Osteocyte (in vitro differentiated cells): ENCODE measurements around the gene LARGE1. TPM values are rescaled to one million over a fixed set of nuclear protein-coding genes. Genes with fewer than 3 reads are reported as not detected.

Experiments used
- DNase-seq: peaks from one replicate; pipeline ENCODE4 v3.0.0; 2021; ENCODE audit warnings: mixed read lengths; ENCODE audit not compliant: unreplicated experiment; ENCODE audit errors: extremely low spot score
- H3K27ac Mint-ChIP-seq: one replicate; pipeline ENCODE4 v1.8.0; 2021; ENCODE audit warnings: mild to moderate bottlenecking, mixed read lengths; ENCODE audit not compliant: unreplicated experiment
- H3K27me3 Mint-ChIP-seq: one replicate; pipeline ENCODE4 v1.8.0; 2021; ENCODE audit warnings: mixed read lengths; ENCODE audit not compliant: unreplicated experiment
- H3K36me3 Mint-ChIP-seq: one replicate; pipeline ENCODE4 v1.8.0; 2021; ENCODE audit warnings: mixed read lengths; ENCODE audit not compliant: unreplicated experiment
- H3K4me1 Mint-ChIP-seq: one replicate; pipeline ENCODE4 v1.8.0; 2021; ENCODE audit warnings: mixed read lengths; ENCODE audit not compliant: unreplicated experiment
- H3K4me3 Mint-ChIP-seq: one replicate; pipeline ENCODE4 v1.8.0; 2021; ENCODE audit warnings: mild to moderate bottlenecking, moderate library complexity, mixed read lengths; ENCODE audit not compliant: unreplicated experiment
- H3K9me3 Mint-ChIP-seq: one replicate; pipeline ENCODE4 v1.8.0; 2021; ENCODE audit warnings: mixed read lengths; ENCODE audit not compliant: unreplicated experiment
- long read RNA-seq: library from polyadenylated mRNA; unstranded; transcript quantifications from one replicate; pipeline ENCODE4 v2.0.0, GENCODE V29; 2021
- total RNA-seq: library from RNA; stranded (reverse); gene quantifications from 2 replicates; pipeline ENCODE4 v1.2.1, GENCODE V29; 2021
- TF ChIP-seq, protein P1 (sequence below): fragments of 200-600 bp; sonication (generic); IDR thresholded peaks from 2 replicates; pipeline ENCODE4 v1.5.0; 2021; ENCODE audit warnings: antibody characterized with exemption, mild to moderate bottlenecking, moderate library complexity

Gene LARGE1
- total RNA-seq = 17.6 and 20.7 TPM in 2 replicates
- long read RNA-seq, partial matches to known transcripts = 15 of 22 reads
- long read RNA-seq, other reads (novel, unspliced or antisense) = 7 of 22 reads

DNA sequence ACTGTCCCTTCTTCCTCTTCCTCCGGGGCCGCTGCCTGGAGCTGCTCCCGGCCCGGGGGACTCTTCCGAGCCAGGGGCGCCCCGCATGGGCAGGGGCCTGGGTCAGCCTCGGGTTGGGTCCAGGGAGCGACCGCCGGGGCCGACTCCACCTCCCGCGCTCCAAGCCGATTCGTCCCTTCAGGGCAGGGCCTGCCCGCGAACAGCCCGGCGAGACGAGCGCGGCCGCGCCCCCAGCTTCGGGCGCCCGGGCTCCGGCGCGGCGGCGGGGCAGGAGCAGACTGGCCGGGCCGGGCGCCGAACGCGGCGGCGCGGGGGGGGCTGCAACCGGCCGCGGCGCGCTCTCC lies at the start of gene LARGE1:
LARGE1 (minus strand) TSS at position 280 of the 344 bp plus-strand sequence.
- TF ChIP-seq, protein P1, sequence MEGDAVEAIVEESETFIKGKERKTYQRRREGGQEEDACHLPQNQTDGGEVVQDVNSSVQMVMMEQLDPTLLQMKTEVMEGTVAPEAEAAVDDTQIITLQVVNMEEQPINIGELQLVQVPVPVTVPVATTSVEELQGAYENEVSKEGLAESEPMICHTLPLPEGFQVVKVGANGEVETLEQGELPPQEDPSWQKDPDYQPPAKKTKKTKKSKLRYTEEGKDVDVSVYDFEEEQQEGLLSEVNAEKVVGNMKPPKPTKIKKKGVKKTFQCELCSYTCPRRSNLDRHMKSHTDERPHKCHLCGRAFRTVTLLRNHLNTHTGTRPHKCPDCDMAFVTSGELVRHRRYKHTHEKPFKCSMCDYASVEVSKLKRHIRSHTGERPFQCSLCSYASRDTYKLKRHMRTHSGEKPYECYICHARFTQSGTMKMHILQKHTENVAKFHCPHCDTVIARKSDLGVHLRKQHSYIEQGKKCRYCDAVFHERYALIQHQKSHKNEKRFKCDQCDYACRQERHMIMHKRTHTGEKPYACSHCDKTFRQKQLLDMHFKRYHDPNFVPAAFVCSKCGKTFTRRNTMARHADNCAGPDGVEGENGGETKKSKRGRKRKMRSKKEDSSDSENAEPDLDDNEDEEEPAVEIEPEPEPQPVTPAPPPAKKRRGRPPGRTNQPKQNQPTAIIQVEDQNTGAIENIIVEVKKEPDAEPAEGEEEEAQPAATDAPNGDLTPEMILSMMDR = no peak
- Mint-ChIP-seq H3K4me1 (peaks cover 30% of the 10 kb centered on the region), H3K27me3 (peaks cover 7% of the 10 kb centered on the region), H3K36me3 (no peaks in the 10 kb centered on the region), H3K9me3 (no peaks in the 10 kb centered on the region), H3K4me3 (peak within 1 kb of the TSS; percentile 93), H3K27ac (peak within 1 kb of the TSS; percentile 84)
- peak; percentile 85 for DNase-seq

DNA sequence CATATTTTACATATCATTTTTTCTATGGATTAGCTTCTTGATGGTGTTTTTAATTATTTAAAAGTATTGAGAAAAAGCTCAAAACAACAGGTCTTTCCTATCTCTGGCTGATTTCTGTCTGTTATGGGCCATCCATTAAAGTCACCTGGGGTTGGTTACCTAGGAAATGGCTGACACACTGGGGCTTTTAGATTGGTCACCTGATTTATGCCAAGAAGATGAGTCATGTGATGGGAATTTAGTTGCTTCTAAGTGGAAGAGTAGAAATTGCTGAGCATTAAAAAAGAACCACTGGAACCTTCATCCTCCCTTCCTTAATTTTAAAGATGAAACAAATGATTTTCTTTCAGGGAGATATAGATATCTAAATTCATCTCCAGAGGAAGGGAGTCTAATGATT lies 48.8 kb upstream of the LARGE1 start:
- Mint-ChIP-seq H3K36me3 (no peaks in the 10 kb centered on the region), H3K27me3 (no peaks in the 10 kb centered on the region), H3K27ac (no peak overlapping the region), H3K4me3 (no peak overlapping the region), H3K9me3 (peaks cover 13% of the 10 kb centered on the region), H3K4me1 (no peaks in the 10 kb centered on the region)
- TF ChIP-seq, protein P1 = no peak
- DNase-seq = no peak

DNA sequence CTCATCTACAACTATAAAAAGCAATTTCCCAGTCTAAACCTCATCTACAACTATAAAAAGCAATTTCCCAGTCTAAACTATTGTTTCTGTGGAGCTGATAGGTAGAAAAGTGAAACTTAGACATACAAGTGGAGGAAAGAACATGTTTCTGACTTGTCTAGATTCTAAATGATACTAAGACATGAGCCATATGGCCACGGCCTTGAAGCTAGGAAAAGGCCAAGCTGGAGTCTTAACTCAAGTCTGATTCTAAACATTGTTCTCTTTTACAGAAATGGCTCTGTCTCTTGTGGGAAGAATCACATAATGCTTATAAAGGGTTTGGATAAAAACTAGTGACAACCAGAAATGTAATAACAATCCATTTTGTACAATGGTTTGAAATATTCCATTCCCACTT lies 43.8 kb upstream of the LARGE1 start:
- H3K9me3 Mint-ChIP-seq = peaks cover 17% of the 10 kb centered on the region
- TF ChIP-seq, protein P1 = no peak

DNA sequence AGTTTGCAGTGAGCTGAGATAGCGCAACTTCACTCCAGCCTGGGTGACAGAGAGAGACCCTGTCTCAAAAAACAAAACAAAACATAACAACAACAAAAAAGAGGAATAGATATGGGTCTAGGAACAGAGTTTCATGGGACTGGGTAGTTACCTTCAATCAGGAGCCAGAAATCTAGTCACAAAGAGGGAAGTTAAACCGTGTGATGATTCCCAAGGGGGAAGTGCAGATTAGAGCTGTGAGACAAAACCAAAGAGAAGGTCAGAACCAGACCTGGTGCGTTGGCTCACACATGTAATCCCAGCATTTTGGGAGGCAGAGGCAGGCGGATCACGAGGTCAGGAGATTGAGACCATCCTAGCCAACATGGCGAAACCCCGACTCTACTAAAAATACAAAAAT lies 42.1 kb upstream of the LARGE1 start:
- H3K27ac Mint-ChIP-seq = no peak overlapping the region
- H3K9me3 Mint-ChIP-seq = peaks cover 17% of the 10 kb centered on the region
- TF ChIP-seq, protein P1 = no peak
- H3K4me1 Mint-ChIP-seq = no peaks in the 10 kb centered on the region
- H3K36me3 Mint-ChIP-seq = no peaks in the 10 kb centered on the region
- H3K27me3 Mint-ChIP-seq = no peaks in the 10 kb centered on the region
- no peak for DNase-seq
- no peak overlapping the region for H3K4me3 Mint-ChIP-seq

More for the DNA sequence above, 43.8 kb upstream of the LARGE1 start:
- no peaks in the 10 kb centered on the region for H3K27me3 Mint-ChIP-seq
- H3K36me3 Mint-ChIP-seq = no peaks in the 10 kb centered on the region
- no peak for DNase-seq
- H3K27ac Mint-ChIP-seq = no peak overlapping the region
- H3K4me1 Mint-ChIP-seq = no peaks in the 10 kb centered on the region
- no peak overlapping the region for H3K4me3 Mint-ChIP-seq

DNA sequence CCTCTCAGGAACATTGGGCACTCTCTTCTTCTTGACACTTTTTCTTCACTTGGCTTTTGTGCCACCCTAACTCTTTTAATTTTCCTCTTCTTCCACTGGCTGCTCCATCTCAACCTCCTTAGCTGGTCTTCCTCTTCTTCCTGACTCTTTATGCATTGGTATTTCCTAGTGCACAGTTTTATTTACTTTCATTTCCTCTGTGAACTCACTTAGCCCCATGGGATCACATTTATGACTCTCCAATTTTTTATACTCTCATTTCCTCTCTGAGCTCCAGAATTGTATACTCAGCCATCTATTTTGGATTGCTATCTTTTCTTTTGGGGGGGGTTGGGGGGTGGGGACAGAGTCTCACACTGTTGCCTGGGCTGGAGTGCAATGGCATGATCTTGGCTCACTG lies 38.5 kb upstream of the LARGE1 start:
- TF ChIP-seq, protein P1 = no peak
- Mint-ChIP-seq H3K9me3 (peaks cover 9% of the 10 kb centered on the region), H3K36me3 (no peaks in the 10 kb centered on the region), H3K27ac (no peak overlapping the region), H3K27me3 (no peaks in the 10 kb centered on the region), H3K4me3 (no peak overlapping the region), H3K4me1 (no peaks in the 10 kb centered on the region)
- no peak for DNase-seq
